Activated naive CD4-positive, alpha-beta T cell treated with anti-CD3 and anti-CD28 coated beads for 36 hours (primary cell): Measurements from ENCODE around the gene SERTAD1. TPM values are rescaled to one million over a fixed set of nuclear protein-coding genes. Genes with fewer than 3 reads are reported as not detected.

ENCODE experiments used
- CTCF ChIA-PET: fragments of 350-600 bp; sonication (Branson Sonifier 250); formaldehyde crosslinking; loops from one replicate; lab custom pipeline; 2021; ENCODE audit warnings: antibody characterized with exemption; lab: Charles Lee
- DNase-seq: peaks from one replicate; pipeline ENCODE4 v3.0.0-alpha.2; 2020
- H3K27ac Mint-ChIP-seq: one replicate; pipeline ENCODE4 v1.8.0; 2021; ENCODE audit warnings: mild to moderate bottlenecking, mixed read lengths
- H3K27me3 Mint-ChIP-seq: one replicate; pipeline ENCODE4 v1.8.0; 2021; ENCODE audit warnings: low read depth, mixed read lengths
- H3K36me3 Mint-ChIP-seq: one replicate; pipeline ENCODE4 v1.8.0; 2021; ENCODE audit warnings: low read depth, mixed read lengths
- H3K4me1 Mint-ChIP-seq: one replicate; pipeline ENCODE4 v1.8.0; 2021; ENCODE audit warnings: low read depth, mixed read lengths
- H3K4me3 Mint-ChIP-seq: one replicate; pipeline ENCODE4 v1.8.0; 2021; ENCODE audit warnings: mild to moderate bottlenecking, moderate library complexity, mixed read lengths
- H3K9me3 Mint-ChIP-seq: one replicate; pipeline ENCODE4 v1.8.0; 2021; ENCODE audit warnings: mixed read lengths
- intact Hi-C: fragments of 100-400 bp; cut with micrococcal nuclease; formaldehyde crosslinking; loops from one replicate; pipeline ENCODE4 v1.15.1; 2023
- total RNA-seq, 2 experiments: library from RNA; stranded (reverse); gene quantifications; one replicate each; pipeline ENCODE4 v1.2.3, GENCODE V29; 2021

Gene SERTAD1
- total RNA-seq, 2 experiments from 2014 or later = 8.8 to 9.2 TPM

DNA sequence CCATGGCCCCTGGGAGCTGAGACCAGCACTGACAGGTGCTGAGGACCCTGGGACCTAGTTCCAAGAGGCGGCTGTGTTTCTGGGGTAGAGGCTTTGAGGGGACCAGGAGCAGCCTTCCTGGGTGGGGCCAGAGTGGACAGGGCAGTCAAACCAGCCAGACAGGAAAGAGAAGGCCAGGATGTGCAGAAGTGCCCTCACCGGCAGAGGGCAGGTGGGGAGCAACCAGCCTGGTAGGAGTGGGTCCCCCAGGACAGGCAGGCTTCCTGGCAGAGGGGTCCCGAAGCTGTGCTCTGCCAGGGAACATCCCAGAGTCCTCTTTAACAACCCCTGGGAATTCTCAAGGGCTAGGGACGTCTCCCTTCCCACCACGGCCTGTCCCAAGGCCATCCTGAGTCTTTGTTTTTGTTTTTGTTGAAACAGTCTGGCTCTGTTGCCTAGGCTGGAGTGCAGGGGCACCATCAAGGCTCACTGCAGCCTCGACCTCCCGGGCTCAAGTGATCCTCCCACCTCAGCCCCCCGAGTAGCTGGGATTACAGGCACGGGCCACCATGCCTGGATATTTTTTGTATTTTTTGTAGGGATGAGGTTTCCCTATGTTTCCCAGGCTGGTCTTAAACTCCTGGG, 32.8 kb downstream of the SERTAD1 start:
- H3K27ac Mint-ChIP-seq = no peak overlapping the region
- CTCF ChIA-PET = no interaction called here
- no peaks in the 10 kb centered on the region for H3K27me3 Mint-ChIP-seq
- DNase-seq = no peak
- no peaks in the 10 kb centered on the region for H3K9me3 Mint-ChIP-seq
- H3K36me3 Mint-ChIP-seq = no peaks in the 10 kb centered on the region
- no peak overlapping the region for H3K4me3 Mint-ChIP-seq
- intact Hi-C loops = no loop called here
- peaks cover 3% of the 10 kb centered on the region for H3K4me1 Mint-ChIP-seq

DNA sequence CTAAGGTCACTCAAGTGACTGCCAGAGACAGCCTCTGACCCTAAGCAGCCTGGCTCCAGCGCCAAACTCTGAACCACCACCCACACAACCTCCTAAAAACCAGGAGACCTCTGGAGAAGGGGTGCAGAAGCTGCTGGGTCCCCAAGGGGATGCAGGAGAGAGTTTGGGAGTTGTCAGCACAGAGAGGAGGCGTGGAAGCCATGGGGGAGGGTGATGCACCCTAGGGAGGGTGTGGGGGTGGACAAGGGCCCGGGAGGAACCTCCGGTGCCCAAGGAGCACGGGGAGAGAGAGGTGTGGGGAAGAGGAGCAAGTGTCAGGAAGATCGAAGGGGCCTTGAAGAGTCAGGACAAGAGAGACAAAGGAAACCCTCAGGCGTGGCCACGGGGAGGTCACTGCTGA, 33.7 kb downstream of the SERTAD1 start:
- intact Hi-C loops = no loop called here
- no peak for DNase-seq
- CTCF ChIA-PET = no interaction called here
- no peaks in the 10 kb centered on the region for H3K36me3 Mint-ChIP-seq
- H3K27ac Mint-ChIP-seq = no peak overlapping the region
- H3K4me1 Mint-ChIP-seq = no peaks in the 10 kb centered on the region
- no peaks in the 10 kb centered on the region for H3K27me3 Mint-ChIP-seq
- H3K4me3 Mint-ChIP-seq = no peak overlapping the region
- no peaks in the 10 kb centered on the region for H3K9me3 Mint-ChIP-seq

DNA sequence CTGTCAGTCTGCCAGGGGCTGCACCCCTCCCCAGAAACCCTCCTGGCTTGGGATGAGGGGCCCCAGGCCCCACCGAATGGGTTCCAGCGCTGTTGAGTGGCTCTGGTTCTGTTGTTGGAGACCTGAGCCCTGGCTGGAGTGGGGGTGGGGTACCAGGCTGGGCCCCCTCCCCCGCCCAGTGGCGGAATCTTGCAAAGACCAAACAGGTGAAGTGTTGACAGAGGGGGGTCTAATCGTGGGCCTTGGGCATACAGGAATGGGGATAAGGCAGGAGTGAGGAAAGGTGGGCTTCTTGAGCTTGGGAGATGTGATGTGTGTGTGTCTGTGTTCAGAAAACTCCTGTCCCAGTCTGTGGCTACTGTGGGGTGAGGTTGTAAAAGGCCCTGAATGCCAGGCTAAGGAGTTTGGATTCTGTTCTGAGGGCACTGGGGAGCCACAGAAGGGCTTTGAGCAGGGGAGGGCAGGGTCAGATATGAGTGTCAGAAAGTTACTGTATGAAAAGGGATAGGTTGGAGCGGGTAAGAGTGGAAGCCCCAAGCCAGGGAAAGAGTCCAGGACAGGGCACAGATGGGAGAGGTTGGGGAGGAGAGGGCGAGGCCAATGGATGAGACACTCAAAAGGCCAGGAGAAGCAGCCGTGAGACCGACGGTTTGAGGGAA, 35.6 kb downstream of the SERTAD1 start, which contains the start of gene HIPK4:
HIPK4 (minus strand) TSS at position 98 of the 659 bp plus-strand sequence. CDS start 279 bp downstream, outside the sequence.
- H3K4me1 Mint-ChIP-seq = no peaks in the 10 kb centered on the region
- CTCF ChIA-PET = no interaction called here
- intact Hi-C loops = no loop called here
- no peaks in the 10 kb centered on the region for H3K36me3 Mint-ChIP-seq
- H3K27me3 Mint-ChIP-seq = no peaks in the 10 kb centered on the region
- DNase-seq = no peak
- H3K4me3 Mint-ChIP-seq = no peak within 1 kb of the TSS
- H3K27ac Mint-ChIP-seq = no peak within 1 kb of the TSS
- no peaks in the 10 kb centered on the region for H3K9me3 Mint-ChIP-seq

DNA sequence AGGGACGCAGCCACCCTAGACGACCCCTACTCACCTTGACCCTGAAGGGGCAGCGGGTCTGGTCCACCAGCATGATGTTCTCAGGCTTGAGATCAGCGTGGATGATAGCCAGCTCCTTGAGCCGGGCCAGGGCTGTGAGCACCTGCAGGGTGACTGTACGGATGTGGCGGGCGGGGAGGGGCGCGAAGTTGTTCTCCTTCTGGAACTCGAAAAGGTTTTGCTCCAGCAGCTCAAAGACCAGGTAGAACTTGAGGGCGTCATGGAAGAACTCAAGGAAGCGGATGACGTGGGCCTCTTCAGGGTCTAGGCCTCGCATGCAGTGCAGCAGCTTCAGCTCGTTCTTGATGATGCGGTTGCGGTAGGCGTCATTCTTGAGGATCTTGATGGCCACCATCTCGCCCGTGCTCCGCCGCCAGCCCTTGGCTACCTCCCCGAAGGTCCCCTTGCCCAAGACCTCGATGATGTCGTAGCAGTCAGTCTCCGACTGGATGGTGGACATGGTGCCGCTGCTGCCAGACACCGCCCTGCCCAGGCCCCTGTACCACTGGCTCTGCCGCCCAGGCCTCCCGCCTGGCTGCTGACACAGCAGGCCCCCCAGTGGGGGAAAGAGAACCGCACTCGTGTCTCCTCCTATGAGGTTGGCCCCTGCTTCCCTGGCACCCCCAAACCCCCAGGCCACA, 36.2 kb downstream of the SERTAD1 start:
- CTCF ChIA-PET = no interaction called here
- Mint-ChIP-seq H3K36me3 (no peaks in the 10 kb centered on the region), H3K9me3 (no peaks in the 10 kb centered on the region), H3K27me3 (no peaks in the 10 kb centered on the region), H3K27ac (no peak overlapping the region), H3K4me3 (no peak overlapping the region), H3K4me1 (no peaks in the 10 kb centered on the region)
- DNase-seq = no peak
- intact Hi-C loops = no loop called here

DNA sequence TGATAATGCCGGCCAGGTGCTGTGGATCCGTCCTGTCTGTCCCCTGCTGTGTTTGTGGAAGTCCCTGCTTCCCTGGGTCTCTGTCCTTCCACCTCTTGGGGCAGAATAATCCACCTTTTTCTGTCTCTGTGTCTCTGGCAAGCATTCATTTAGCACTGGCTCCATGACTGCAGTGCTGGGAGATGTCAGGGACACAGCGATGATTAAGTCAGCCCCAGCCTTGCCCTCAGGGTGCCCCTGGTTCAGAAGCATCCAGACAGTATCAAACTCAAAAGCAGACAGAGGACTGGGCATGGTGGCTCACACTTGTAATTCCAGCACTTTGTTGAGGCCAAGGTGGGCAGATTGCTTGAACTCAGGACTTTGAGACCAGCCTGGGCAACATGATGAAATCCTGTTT, 37.3 kb downstream of the SERTAD1 start:
- Mint-ChIP-seq H3K9me3 (no peaks in the 10 kb centered on the region), H3K27ac (no peak overlapping the region), H3K4me3 (no peak overlapping the region), H3K4me1 (no peaks in the 10 kb centered on the region), H3K27me3 (no peaks in the 10 kb centered on the region), H3K36me3 (no peaks in the 10 kb centered on the region)
- DNase-seq = no peak
- intact Hi-C loops = no loop called here
- CTCF ChIA-PET = no interaction called here

DNA sequence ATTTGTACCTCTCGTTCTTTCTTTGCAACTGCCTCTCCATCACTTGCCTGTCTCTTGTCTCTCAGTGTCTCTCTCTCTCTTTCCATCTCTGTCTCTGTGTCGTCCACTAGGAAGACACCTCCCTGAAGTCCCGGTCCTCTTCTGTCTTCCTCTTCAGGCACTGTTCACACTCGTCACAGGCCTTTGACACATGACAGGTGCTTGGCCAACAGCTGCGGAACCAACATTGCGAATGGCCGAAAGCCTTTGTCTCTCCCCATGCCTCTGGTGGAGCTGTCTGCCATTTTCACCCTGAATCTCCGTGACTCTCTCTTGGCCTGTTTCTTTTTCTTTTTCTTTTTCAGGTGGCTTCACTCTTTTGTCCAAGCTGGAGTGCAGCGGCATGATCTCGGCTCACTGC, 38.6 kb downstream of the SERTAD1 start:
- no peak for DNase-seq
- intact Hi-C loops = no loop called here
- Mint-ChIP-seq H3K36me3 (no peaks in the 10 kb centered on the region), H3K27ac (no peak overlapping the region), H3K4me3 (no peak overlapping the region), H3K4me1 (no peaks in the 10 kb centered on the region), H3K9me3 (no peaks in the 10 kb centered on the region), H3K27me3 (no peaks in the 10 kb centered on the region)
- CTCF ChIA-PET = no interaction called here

DNA sequence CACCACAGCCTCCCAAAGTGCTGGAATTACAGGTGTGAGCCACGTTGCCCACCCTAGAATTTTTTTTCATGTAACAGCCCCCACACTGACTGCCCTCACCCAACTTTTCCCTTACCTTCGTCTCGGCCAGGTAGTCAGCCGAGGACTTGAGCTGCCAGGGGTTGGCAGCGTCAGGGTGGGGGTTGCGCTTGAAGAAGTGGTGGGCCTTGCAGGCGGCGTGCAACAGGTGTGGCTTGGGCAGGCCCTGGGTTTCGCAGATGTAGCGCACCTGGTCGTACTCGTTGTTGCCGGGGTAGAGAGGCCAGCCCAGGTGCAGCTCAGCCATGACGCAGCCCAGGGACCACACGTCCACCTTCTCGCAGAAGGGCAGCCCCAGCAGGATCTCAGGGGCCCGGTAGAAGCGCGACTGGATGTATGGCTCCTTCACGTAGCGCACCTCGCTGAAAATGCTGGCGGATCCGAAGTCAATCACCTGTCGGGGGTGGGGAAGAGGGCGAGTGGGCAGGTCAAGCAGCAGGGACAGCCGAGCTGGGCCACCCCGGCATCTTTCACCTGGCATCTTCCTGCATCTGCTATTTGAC, 42.0 kb downstream of the SERTAD1 start:
- Mint-ChIP-seq H3K36me3 (no peaks in the 10 kb centered on the region), H3K4me1 (no peaks in the 10 kb centered on the region), H3K4me3 (no peak overlapping the region), H3K27me3 (no peaks in the 10 kb centered on the region), H3K9me3 (no peaks in the 10 kb centered on the region), H3K27ac (no peak overlapping the region)
- DNase-seq = no peak
- intact Hi-C loops = no loop called here
- CTCF ChIA-PET = no interaction called here

DNA sequence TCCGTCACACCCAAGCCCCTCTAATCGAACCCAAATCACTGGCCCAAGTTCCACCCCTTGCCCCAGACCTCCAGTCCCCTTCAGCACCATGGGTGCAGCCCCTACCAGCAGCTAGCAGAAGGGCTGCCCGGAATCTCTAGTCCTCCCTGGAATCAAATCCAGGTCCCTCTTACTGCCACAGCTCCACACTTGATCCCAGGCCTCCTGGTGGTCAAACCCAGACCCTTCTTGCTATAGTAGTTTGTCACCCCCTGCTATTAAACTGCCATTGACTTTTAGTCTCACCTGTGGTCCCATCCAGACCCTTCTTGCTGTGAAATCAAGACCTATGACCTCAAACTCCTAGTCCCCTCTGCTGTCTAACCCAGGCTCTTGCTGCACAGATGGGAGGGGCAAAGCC, 44.5 kb downstream of the SERTAD1 start:
- Mint-ChIP-seq H3K36me3 (no peaks in the 10 kb centered on the region), H3K27me3 (no peaks in the 10 kb centered on the region), H3K9me3 (no peaks in the 10 kb centered on the region), H3K4me1 (no peaks in the 10 kb centered on the region), H3K27ac (no peak overlapping the region), H3K4me3 (no peak overlapping the region)
- CTCF ChIA-PET = no interaction called here
- intact Hi-C loops = no loop called here
- DNase-seq = no peak

DNA sequence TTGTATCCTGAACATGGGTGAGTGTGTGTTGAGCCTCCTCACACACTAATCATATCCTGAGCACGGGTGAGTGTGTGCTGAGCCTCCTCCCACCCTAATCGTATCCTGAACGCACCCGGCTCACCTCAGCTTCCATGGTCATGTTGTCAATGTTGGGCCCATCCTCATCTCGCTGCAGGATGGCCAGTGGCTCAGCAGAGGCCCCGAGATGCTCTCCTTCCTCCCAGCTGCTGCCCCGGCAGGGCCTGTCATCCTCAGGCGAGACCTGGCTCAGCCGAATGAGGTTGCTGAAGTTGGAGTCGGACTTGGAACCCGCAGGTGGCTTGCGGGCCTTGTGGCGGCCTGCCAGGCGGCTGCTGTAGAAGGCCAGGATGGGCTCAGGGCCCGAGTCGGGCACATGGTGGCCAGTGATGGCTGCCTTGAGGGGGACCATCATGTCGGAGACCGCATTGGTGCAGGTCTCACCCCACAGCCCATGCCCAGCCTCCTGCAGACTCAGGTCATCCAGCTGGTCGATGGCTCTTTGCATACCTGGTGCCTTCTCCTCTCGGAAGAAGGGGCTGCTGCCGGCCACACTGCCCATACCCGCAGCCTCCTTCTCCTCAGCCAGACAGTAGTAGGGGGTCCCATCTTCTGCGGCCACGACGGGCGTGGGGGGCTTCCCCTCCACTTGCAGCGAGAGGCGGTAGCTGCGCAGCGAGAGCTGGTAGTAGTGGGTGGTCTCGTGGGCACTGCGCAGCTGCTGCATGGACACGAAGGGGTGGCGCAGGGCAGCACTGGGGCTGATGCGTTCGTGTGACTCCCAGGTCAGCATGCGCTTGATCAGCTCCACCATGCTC, 45.4 kb downstream of the SERTAD1 start:
- Mint-ChIP-seq H3K27ac (no peak overlapping the region), H3K36me3 (no peaks in the 10 kb centered on the region)
- no peak for DNase-seq

DNA sequence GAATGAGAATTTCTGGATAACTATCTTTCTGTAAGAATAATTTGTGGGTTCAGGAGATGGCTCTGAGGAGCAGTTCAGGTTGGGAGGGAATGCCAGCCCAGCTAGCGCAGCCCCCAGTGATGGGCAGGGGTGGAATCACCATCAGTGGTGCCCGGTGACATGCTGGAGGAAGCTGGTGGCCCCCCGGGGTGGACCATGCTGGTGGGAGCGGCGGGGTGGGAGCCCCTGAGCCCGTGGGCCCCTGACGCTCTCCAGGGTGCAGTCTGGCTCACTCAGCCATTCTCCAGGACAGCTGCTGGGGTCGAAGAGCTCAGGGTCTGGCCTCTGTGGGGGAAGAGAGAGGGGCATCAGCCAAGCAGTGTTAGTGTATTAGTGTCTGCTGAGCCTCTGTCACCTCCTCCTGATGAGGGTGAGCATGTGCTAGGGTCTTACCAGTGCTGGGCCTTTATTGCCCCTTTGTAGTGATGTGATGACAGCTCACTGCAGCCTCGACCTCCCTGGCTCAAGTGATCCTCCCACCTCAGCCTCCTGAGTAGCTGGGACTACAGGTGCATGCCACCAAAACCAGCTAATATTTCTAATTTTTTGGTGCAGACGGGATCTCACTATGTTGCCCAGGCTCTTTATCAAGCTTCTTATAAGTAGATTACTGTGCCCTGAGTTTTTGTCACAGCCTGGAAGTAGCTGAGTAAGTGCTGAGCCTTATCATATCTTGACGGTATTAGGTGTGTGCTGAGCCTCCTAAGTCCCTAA, 46.2 kb downstream of the SERTAD1 start:
- no peaks in the 10 kb centered on the region for H3K27me3 Mint-ChIP-seq
- H3K27ac Mint-ChIP-seq = no peak overlapping the region
- peaks cover 2% of the 10 kb centered on the region for H3K4me1 Mint-ChIP-seq
- CTCF ChIA-PET = interaction anchor here (0.5 kb wide), 1 partner anchor 269 kb away, joined by 3 read pairs; no protein-coding TSS in a partner anchor
- intact Hi-C loops = no loop called here
- no peaks in the 10 kb centered on the region for H3K36me3 Mint-ChIP-seq
- no peaks in the 10 kb centered on the region for H3K9me3 Mint-ChIP-seq
- no peak for DNase-seq
- no peak overlapping the region for H3K4me3 Mint-ChIP-seq

More for the DNA sequence above, 45.4 kb downstream of the SERTAD1 start:
- no peaks in the 10 kb centered on the region for H3K27me3 Mint-ChIP-seq
- no peak overlapping the region for H3K4me3 Mint-ChIP-seq
- CTCF ChIA-PET = interaction anchor here (0.5 kb wide), 1 partner anchor 270 kb away, joined by 3 read pairs; no protein-coding TSS in a partner anchor
- no peaks in the 10 kb centered on the region for H3K4me1 Mint-ChIP-seq
- no peaks in the 10 kb centered on the region for H3K9me3 Mint-ChIP-seq
- intact Hi-C loops = no loop called here

DNA sequence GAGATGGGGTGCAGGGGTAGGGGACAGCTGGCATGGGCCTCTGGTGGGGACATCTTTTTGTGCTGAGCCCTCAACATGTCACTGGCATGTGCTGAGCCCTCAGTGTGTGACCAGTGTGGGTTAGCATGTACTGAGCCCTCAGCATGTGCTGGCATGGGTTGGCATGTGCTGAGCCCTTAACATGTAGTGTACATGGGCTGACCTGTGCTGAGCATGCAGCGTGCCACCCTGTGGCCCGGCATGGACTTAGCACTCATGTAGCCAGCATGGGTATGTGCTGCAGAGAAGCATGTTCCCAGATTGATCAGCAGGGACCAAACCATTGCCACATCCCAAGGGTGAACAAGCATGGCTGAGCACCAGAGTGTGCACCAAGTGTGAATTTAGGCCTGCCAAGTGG, 47.3 kb downstream of the SERTAD1 start:
- CTCF ChIA-PET = no interaction called here
- no peaks in the 10 kb centered on the region for H3K27me3 Mint-ChIP-seq
- H3K9me3 Mint-ChIP-seq = no peaks in the 10 kb centered on the region
- no peak overlapping the region for H3K27ac Mint-ChIP-seq
- no peak for DNase-seq
- no peak overlapping the region for H3K4me3 Mint-ChIP-seq
- intact Hi-C loops = no loop called here
- peaks cover 8% of the 10 kb centered on the region for H3K4me1 Mint-ChIP-seq
- no peaks in the 10 kb centered on the region for H3K36me3 Mint-ChIP-seq
